Panc1 (cell line): ENCODE results near the gene IMPDH2. TPM values are rescaled to one million over a fixed set of nuclear protein-coding genes. Genes with fewer than 3 reads are reported as not detected.
A peak's percentile ranks its signal among the peaks of the same experiment; 100 is the strongest.

ENCODE experiments used
- ATAC-seq: fragments of 200-7000 bp; cut with Tn5 transposase; 2 replicates; pipeline ENCODE4 v1.9.1; 2020; ENCODE audit warnings: mild to moderate bottlenecking, moderate library complexity
- BruUV-seq: library from RNA; stranded (reverse); fragments of 400-500 nt; replicated peaks from 2 replicates; lab custom pipeline; 2021; lab: Mats Ljungman, UMichigan
- CTCF ChIA-PET: fragments of 300-600 bp; sonication (Branson Sonifier 250); formaldehyde crosslinking; loops from one replicate; lab custom pipeline; 2022; ENCODE audit warnings: antibody characterized with exemption; lab: Charles Lee
- POLR2A ChIA-PET: fragments of 300-600 bp; sonication (Branson Sonifier 250); formaldehyde crosslinking; loops from one replicate; lab custom pipeline; 2022; ENCODE audit warnings: antibody characterized with exemption; lab: Charles Lee
- DNase-seq: peaks from one replicate; pipeline ENCODE4 v3.0.0-alpha.2; 2010; ENCODE audit warnings: low read depth, low spot score
- H3K27ac ChIP-seq: 2 replicates; pipeline ENCODE4 v1.5.1; 2011; ENCODE audit warnings: mild to moderate bottlenecking, low read length, inconsistent platforms
- H3K27me3 ChIP-seq: fragments of 200-500 bp; sonication (Bioruptor generic); 2 replicates; pipeline ENCODE4 v1.6.0; 2014; ENCODE audit warnings: low read length, inconsistent platforms; ENCODE audit not compliant: control insufficient read depth, insufficient read depth
- H3K36me3 ChIP-seq: fragments of 200-500 bp; sonication (Bioruptor generic); 2 replicates; pipeline ENCODE4 v1.5.1; 2014; ENCODE audit warnings: inconsistent platforms, mild to moderate bottlenecking, low read length, moderate library complexity; ENCODE audit not compliant: control insufficient read depth, insufficient read depth
- H3K4me1 ChIP-seq: 2 replicates; pipeline ENCODE4 v1.5.1; 2011; ENCODE audit warnings: inconsistent platforms, mild to moderate bottlenecking, low read length, moderate library complexity; ENCODE audit not compliant: control insufficient read depth, insufficient read depth
- H3K4me3 ChIP-seq, 2 experiments: 2 replicates each; pipeline ENCODE4 v1.5.1; 2011 to 2012; ENCODE audit warnings: low read depth in 2 of 2, low read length in 2 of 2, mild to moderate bottlenecking in 2 of 2, inconsistent platforms in 1 of 2, moderate library complexity in 1 of 2
- H3K9me3 ChIP-seq: fragments of 200-500 bp; sonication (Bioruptor generic); 2 replicates; pipeline ENCODE4 v1.5.1; 2014; ENCODE audit warnings: low read depth, mild to moderate bottlenecking, inconsistent platforms, low read length, moderate library complexity; ENCODE audit not compliant: control insufficient read depth, insufficient read depth
- CTCF ChIP-seq: fragments of 450-650 bp; IDR thresholded peaks from 2 replicates; pipeline ENCODE4 v1.5.1; 2017; ENCODE audit warnings: mild to moderate bottlenecking
- POLR2AphosphoS5 ChIP-seq: IDR thresholded peaks from 2 replicates; pipeline ENCODE4 v1.6.1; 2012; ENCODE audit warnings: mild to moderate bottlenecking, low read depth, low read length, moderate library complexity
- SIN3A ChIP-seq: IDR thresholded peaks from 2 replicates; pipeline ENCODE4 v1.6.1; 2012; ENCODE audit warnings: low read depth, mild to moderate bottlenecking, low read length, moderate library complexity, borderline replicate concordance; ENCODE audit not compliant: insufficient read depth
- TCF7L2 ChIP-seq: IDR thresholded peaks from 2 replicates; pipeline ENCODE4 v1.6.1; 2011; ENCODE audit warnings: mild to moderate bottlenecking, low read depth, low read length, inconsistent platforms
- in situ Hi-C: cut with HindIII; loops from 2 replicates; pipeline ENCODE4 v1.10.0; 2016; ENCODE audit warnings: low sequenced_read_pairs, low pct_unique_long_range_greater_than_20kb
- intact Hi-C: fragments of 100-400 bp; cut with micrococcal nuclease; formaldehyde crosslinking; loops from one replicate; pipeline ENCODE4 v1.10.0; 2022; ENCODE audit not compliant: unreplicated experiment
- total RNA-seq: library from RNA; stranded (reverse); gene quantifications from one replicate; pipeline ENCODE4 v1.2.1, GENCODE V29; 2021; ENCODE audit not compliant: unreplicated experiment
- TF ChIP-seq, protein P1 (sequence below), 2 experiments: IDR thresholded peaks; 2 replicates each; pipeline ENCODE4 v1.6.1; 2011 to 2012; ENCODE audit warnings: low read depth in 2 of 2, control low read depth in 1 of 2, low read length in 1 of 2, mild to moderate bottlenecking in 1 of 2, moderate library complexity in 1 of 2; ENCODE audit not compliant: insufficient read depth in 1 of 2

The IMPDH2 gene
- total RNA-seq, 1 experiment from 2014 or later = 149 TPM

- DNase-seq (no peak), ATAC-seq (no peak)
- intact Hi-C loops = no loop called here
- Histone ChIP-seq H3K36me3 (peaks cover 13% of the 10 kb centered on the region), H3K27me3 (no peaks in the 10 kb centered on the region), H3K4me1 (peaks cover 25% of the 10 kb centered on the region), H3K27ac (peak overlapping the region; percentile 31), H3K4me3 (no peak overlapping the region), H3K9me3 (no peaks in the 10 kb centered on the region)
- in situ Hi-C loops = no loop called here
- no TSS peak for BruUV-seq
- no peak for TF ChIP-seq SIN3A
- no peak for TF ChIP-seq TCF7L2
- no peak for TF ChIP-seq POLR2AphosphoS5
- TF ChIP-seq, protein P1, sequence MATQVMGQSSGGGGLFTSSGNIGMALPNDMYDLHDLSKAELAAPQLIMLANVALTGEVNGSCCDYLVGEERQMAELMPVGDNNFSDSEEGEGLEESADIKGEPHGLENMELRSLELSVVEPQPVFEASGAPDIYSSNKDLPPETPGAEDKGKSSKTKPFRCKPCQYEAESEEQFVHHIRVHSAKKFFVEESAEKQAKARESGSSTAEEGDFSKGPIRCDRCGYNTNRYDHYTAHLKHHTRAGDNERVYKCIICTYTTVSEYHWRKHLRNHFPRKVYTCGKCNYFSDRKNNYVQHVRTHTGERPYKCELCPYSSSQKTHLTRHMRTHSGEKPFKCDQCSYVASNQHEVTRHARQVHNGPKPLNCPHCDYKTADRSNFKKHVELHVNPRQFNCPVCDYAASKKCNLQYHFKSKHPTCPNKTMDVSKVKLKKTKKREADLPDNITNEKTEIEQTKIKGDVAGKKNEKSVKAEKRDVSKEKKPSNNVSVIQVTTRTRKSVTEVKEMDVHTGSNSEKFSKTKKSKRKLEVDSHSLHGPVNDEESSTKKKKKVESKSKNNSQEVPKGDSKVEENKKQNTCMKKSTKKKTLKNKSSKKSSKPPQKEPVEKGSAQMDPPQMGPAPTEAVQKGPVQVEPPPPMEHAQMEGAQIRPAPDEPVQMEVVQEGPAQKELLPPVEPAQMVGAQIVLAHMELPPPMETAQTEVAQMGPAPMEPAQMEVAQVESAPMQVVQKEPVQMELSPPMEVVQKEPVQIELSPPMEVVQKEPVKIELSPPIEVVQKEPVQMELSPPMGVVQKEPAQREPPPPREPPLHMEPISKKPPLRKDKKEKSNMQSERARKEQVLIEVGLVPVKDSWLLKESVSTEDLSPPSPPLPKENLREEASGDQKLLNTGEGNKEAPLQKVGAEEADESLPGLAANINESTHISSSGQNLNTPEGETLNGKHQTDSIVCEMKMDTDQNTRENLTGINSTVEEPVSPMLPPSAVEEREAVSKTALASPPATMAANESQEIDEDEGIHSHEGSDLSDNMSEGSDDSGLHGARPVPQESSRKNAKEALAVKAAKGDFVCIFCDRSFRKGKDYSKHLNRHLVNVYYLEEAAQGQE (IDR thresholded peaks at IDR 0.05; ENCODE audit: insufficient read depth in 1 of 2, low read depth in 2 of 2, low read length in 1 of 2) = no peak
- TF ChIP-seq CTCF = no peak
- ChIA-PET POLR2A (interaction anchor here (0.6 kb wide), 1 partner anchor 196 kb away, joined by 3 read pairs; no protein-coding TSS in a partner anchor), CTCF (no interaction called here)
Observed at GRCh38 chr3:49029563-49029884, 326 bp upstream of the IMPDH2 start.

GRCh38 chr3:49028298-49028672 is 913 bp downstream of the IMPDH2 start:
- in situ Hi-C loops (no loop called here), intact Hi-C loops (no loop called here)
- Histone ChIP-seq H3K9me3 (no peaks in the 10 kb centered on the region), H3K4me3 (peak overlapping the region; percentile 50 to 79), H3K27me3 (no peaks in the 10 kb centered on the region), H3K36me3 (peaks cover 12% of the 10 kb centered on the region), H3K27ac (peak overlapping the region; percentile 79), H3K4me1 (peaks cover 32% of the 10 kb centered on the region)
- ATAC-seq (no peak), DNase-seq (no peak)
- TF ChIP-seq SIN3A = no peak
- no peak for TF ChIP-seq POLR2AphosphoS5
- POLR2A ChIA-PET = interaction anchor here (0.6 to 0.7 kb wide), 2 partner anchors 66 to 105 kb away, joined by 3 read pairs; partner anchors contain the start of gene QRICH1
- no TSS peak for BruUV-seq
- CTCF ChIA-PET = no interaction called here

GRCh38 chr3:49027634-49028033 is 1.6 kb downstream of the IMPDH2 start:
- H3K9me3 ChIP-seq = no peaks in the 10 kb centered on the region
- ATAC-seq = no peak
- POLR2A ChIA-PET = no interaction called here
- H3K4me3 ChIP-seq = no peak overlapping the region
- no peak for DNase-seq
- BruUV-seq = TSS peak; percentile 80
- intact Hi-C loops = no loop called here
- TF ChIP-seq, protein P1 (IDR thresholded peaks at IDR 0.05; ENCODE audit: insufficient read depth in 1 of 2, low read depth in 2 of 2, low read length in 1 of 2) = no peak
- TF ChIP-seq CTCF = no peak
- no peak for TF ChIP-seq SIN3A
- TF ChIP-seq TCF7L2 = no peak
- 0 out of 2 replicates have a peak, but pooled peaks have one; percentile 19 for TF ChIP-seq POLR2AphosphoS5
- peaks cover 34% of the 10 kb centered on the region for H3K4me1 ChIP-seq
- H3K27me3 ChIP-seq = no peaks in the 10 kb centered on the region
- H3K36me3 ChIP-seq = peaks cover 11% of the 10 kb centered on the region
- in situ Hi-C loops = no loop called here
- peak overlapping the region; percentile 79 for H3K27ac ChIP-seq
- CTCF ChIA-PET = no interaction called here
